GM12891 (cell line): Measurements from ENCODE around the gene EPS8L2. TPM values are rescaled to one million over a fixed set of nuclear protein-coding genes. Genes with fewer than 3 reads are reported as not detected.

Experiments used
- DNase-seq: peaks from one replicate; pipeline ENCODE4 v3.0.0; 2011; ENCODE audit warnings: low spot score; ENCODE audit not compliant: insufficient read length
- FAIRE-seq: peaks from 2 replicates; lab custom pipeline; 2011; peaks lifted over from hg19 to GRCh38; lab: Jason Lieb, UNC
- PAX5 ChIP-seq: IDR thresholded peaks from 2 replicates; pipeline ENCODE4 v1.6.1; 2011; ENCODE audit warnings: low read length, moderate library complexity, mild to moderate bottlenecking; ENCODE audit not compliant: insufficient read depth, severe bottlenecking
- POLR2A ChIP-seq: IDR thresholded peaks from 2 replicates; pipeline ENCODE4 v1.6.1; 2011; ENCODE audit warnings: low read depth, low read length, control low read depth
- POLR2AphosphoS5 ChIP-seq: IDR thresholded peaks from 2 replicates; pipeline ENCODE4 v1.6.1; 2011; ENCODE audit warnings: low read depth, low read length, control low read depth
- POU2F2 ChIP-seq: IDR thresholded peaks from 2 replicates; pipeline ENCODE4 v1.6.1; 2011; ENCODE audit warnings: low read depth, mild to moderate bottlenecking, control low read depth, low read length, moderate library complexity
- SPI1 ChIP-seq: IDR thresholded peaks from 2 replicates; pipeline ENCODE4 v1.6.1; 2011; ENCODE audit warnings: low read depth, low read length, control low read depth
- TAF1 ChIP-seq: IDR thresholded peaks from 2 replicates; pipeline ENCODE4 v1.6.1; 2011; ENCODE audit warnings: low read depth, low read length, control low read depth
- polyA plus RNA-seq: library from polyadenylated mRNA; unstranded; fragments of >200 nt; gene quantifications from one replicate; pipeline ENCODE4 v1.2.1, GENCODE V29; 2012; ENCODE audit warnings: low read depth, missing spikeins, inconsistent platforms; ENCODE audit not compliant: missing spikeins

EPS8L2 gene
- 11.6 TPM for polyA plus RNA-seq

- FAIRE-seq (peak; percentile 41), DNase-seq (no peak)
- no peak for TF ChIP-seq POLR2AphosphoS5
- no peak for TF ChIP-seq POU2F2
- TF ChIP-seq SPI1: no peak
- TF ChIP-seq PAX5: no peak
- TF ChIP-seq TAF1: no peak
- TF ChIP-seq POLR2A: no peak
Observed at GRCh38 chr11:705646-706438, at the start of gene EPS8L2. EPS8L2 (plus strand) TSS chr11:706231; CDS start chr11:709408, 3,177 bp downstream.

GRCh38 chr11:656426-656825 is 49.6 kb upstream of the EPS8L2 start:
- TF ChIP-seq TAF1: no peak
- no peak for TF ChIP-seq SPI1
- no peak for TF ChIP-seq POLR2AphosphoS5
- TF ChIP-seq POLR2A: no peak
- no peak for TF ChIP-seq PAX5
- TF ChIP-seq POU2F2: no peak
- no peak for FAIRE-seq

GRCh38 chr11:656866-657265 is 49.2 kb upstream of the EPS8L2 start:
- DNase-seq (no peak), FAIRE-seq (no peak)
- TF ChIP-seq POLR2A: no peak
- TF ChIP-seq POU2F2: no peak
- no peak for TF ChIP-seq PAX5
- TF ChIP-seq TAF1: no peak
- no peak for TF ChIP-seq SPI1
- no peak for TF ChIP-seq POLR2AphosphoS5

More at GRCh38 chr11:656426-656825, 49.6 kb upstream of the EPS8L2 start:
- no peak for DNase-seq

- DNase-seq (no peak), FAIRE-seq (no peak)
- TF ChIP-seq SPI1 (no peak), POLR2AphosphoS5 (no peak), TAF1 (no peak), POLR2A (no peak), PAX5 (no peak), POU2F2 (no peak)
Observed at GRCh38 chr11:657691-658126, 48.3 kb upstream of the EPS8L2 start.

DNA sequence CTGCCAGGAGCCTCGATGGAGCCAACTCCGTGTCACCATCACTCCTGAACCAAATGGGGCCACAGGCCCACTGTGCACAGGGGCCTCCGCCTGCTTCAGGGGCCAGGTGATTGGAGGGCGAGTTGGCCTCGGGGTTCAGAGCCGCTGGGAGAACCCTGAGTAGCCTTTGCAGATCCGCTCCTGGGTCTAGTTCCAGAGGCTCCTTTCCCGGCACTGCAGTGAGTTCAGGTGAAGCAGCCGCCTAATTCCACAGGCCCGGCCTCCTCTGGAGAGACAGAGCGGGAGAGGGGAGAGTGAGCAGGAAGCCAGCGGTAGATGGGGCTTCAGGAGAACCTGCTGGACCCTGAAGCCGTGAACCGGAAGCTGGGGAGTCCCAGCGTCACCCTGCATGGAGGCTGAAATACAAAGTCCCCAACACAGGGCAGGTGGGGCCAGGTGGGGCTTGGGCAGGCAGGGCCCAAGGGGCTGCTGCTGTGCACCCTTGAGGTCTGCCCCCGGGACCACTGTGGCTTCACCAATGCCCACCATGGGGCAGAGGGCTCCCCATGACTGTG is 46.4 kb upstream of the EPS8L2 start:
- DNase-seq (no peak), FAIRE-seq (no peak)
- no peak for TF ChIP-seq POU2F2
- TF ChIP-seq POLR2AphosphoS5: no peak
- TF ChIP-seq PAX5: no peak
- TF ChIP-seq TAF1: no peak
- no peak for TF ChIP-seq POLR2A
- TF ChIP-seq SPI1: no peak

DNA sequence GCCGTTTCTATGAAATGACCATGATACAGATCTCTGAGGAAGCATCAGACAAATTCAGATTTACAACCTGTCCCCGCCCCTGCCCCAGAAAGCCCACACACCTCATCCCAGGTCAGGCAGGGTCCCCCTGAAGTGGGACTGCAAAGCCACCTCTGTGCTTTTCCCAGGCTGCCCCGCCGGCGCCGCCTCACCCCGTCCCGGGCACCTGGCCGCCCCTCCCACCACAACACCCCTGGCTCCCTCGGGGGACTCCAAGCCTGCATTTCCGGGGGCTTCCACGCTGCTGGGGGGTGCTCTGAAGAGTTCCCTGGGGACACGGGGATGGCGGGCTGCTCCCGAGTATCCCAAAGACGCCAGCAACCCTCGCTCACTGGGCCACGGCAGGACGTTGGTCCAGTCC is 45.8 kb upstream of the EPS8L2 start:
- no peak for TF ChIP-seq PAX5
- no peak for TF ChIP-seq POLR2A
- TF ChIP-seq TAF1: no peak
- TF ChIP-seq SPI1: no peak
- no peak for TF ChIP-seq POLR2AphosphoS5
- TF ChIP-seq POU2F2: no peak
- FAIRE-seq: no peak
- no peak for DNase-seq

DNA sequence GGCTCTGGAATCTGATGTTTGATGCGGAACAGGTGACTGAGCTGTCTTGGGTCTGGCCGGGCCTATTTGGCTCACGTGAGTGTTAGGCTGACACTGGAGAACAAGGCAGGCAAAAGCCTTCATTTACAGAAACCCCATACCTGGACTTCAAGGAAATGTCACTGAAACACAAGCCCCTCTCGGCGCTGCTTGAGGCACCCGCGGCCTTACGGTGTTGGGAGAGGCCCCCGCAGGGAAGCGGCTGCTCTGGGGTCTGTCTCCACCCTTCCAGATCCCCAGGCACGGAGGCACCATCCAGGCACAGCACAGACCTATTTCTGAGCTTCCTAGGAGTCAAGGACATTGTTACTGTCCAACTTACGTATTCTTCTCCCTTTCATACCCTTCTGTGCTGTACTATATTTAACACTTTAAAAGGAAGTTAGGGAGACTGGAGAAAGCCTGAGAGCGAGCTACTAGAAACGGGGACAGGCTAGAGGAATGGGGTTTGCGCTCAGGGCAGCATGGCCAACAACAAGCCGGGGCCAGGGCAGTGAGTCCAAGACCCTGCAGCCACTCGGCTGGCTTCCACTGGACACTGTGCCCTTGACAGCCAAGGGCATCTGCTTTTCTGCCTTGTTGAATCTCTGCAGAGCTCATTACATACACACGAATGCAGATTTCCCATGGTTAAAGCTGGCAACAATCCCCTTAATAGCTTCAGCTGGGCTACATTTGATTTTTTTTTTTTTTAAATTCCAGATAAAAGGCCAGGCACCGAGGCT is 45.2 kb upstream of the EPS8L2 start:
- FAIRE-seq (no peak), DNase-seq (no peak)
- TF ChIP-seq POU2F2 (no peak), TAF1 (no peak), PAX5 (no peak), SPI1 (no peak), POLR2AphosphoS5 (no peak), POLR2A (no peak)

DNA sequence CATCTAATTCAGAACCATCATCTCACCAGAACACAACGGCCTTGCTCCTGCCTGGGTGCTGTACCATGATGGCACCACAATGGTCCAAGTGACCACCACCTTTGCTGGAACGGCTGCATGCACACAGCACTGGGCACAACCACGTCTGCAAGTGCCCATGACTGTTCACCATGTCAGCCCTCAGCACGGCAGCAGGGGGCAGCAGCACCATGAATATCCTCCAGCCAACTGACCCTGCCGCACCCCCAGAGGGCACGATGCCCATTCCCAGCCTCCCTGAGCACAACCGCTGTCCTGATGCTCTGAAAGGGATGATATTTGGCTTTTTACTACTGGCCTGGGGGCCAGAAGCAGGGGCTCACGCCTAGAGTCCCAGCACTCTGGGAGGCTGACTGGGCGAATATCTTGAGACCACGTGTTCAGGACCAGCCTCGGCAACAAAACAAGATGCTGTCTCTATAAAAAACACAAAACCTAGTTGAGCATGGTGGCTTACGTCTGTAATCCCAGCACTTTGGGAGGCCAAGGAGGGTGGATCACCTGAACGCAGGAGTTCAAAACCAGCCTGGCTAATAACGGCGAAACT is 43.2 kb upstream of the EPS8L2 start:
- DNase-seq: peak; percentile 76
- FAIRE-seq: peak; percentile 96
- no peak for TF ChIP-seq SPI1
- no peak for TF ChIP-seq POLR2AphosphoS5
- no peak for TF ChIP-seq PAX5
- TF ChIP-seq TAF1: no peak
- no peak for TF ChIP-seq POLR2A
- TF ChIP-seq POU2F2: no peak
